Type B pancreatic cell (in vitro differentiated cells): Measurements from ENCODE around the gene GNAZ. TPM values are rescaled to one million over a fixed set of nuclear protein-coding genes. Genes with fewer than 3 reads are reported as not detected.

ENCODE experiments used
- DNase-seq: peaks from one replicate; pipeline ENCODE4 v3.0.0; 2021; ENCODE audit warnings: mixed read lengths; ENCODE audit not compliant: unreplicated experiment; ENCODE audit errors: extremely low spot score
- H3K27ac Mint-ChIP-seq: 2 replicates; pipeline ENCODE4 v1.8.0; 2021; ENCODE audit warnings: mild to moderate bottlenecking, mixed read lengths
- H3K27me3 Mint-ChIP-seq: 2 replicates; pipeline ENCODE4 v1.8.0; 2021; ENCODE audit warnings: mixed read lengths
- H3K36me3 Mint-ChIP-seq: 2 replicates; pipeline ENCODE4 v1.8.0; 2021; ENCODE audit warnings: mixed read lengths
- H3K4me1 Mint-ChIP-seq: one replicate; pipeline ENCODE4 v1.8.0; 2021; ENCODE audit warnings: mixed read lengths; ENCODE audit not compliant: unreplicated experiment
- H3K4me3 Mint-ChIP-seq: 2 replicates; pipeline ENCODE4 v1.8.0; 2021; ENCODE audit warnings: mild to moderate bottlenecking, mixed read lengths
- H3K9me3 Mint-ChIP-seq: 2 replicates; pipeline ENCODE4 v1.8.0; 2021; ENCODE audit warnings: mixed read lengths
- CTCF ChIP-seq: fragments of 200-600 bp; sonication (generic); conservative IDR thresholded peaks from 2 replicates; pipeline ENCODE4 v1.5.0; 2021; ENCODE audit warnings: antibody characterized with exemption, mild to moderate bottlenecking
- total RNA-seq: library from RNA; stranded (reverse); gene quantifications from 2 replicates; pipeline ENCODE4 v1.2.1, GENCODE V29; 2021; ENCODE audit warnings: low replicate concordance

The GNAZ gene
- total RNA-seq, 1 donor from 2014 or later, result 14.4 TPM

- Mint-ChIP-seq H3K4me3 (no peak overlapping the region), H3K36me3 (no peaks in the 10 kb centered on the region), H3K27ac (no peak overlapping the region), H3K9me3 (no peaks in the 10 kb centered on the region), H3K27me3 (no peaks in the 10 kb centered on the region), H3K4me1 (peaks cover 2% of the 10 kb centered on the region)
- TF ChIP-seq CTCF, result no peak
- DNase-seq, result no peak
Measured at GRCh38 chr22:23122992-23123803, 52.9 kb downstream of the GNAZ start.

DNA sequence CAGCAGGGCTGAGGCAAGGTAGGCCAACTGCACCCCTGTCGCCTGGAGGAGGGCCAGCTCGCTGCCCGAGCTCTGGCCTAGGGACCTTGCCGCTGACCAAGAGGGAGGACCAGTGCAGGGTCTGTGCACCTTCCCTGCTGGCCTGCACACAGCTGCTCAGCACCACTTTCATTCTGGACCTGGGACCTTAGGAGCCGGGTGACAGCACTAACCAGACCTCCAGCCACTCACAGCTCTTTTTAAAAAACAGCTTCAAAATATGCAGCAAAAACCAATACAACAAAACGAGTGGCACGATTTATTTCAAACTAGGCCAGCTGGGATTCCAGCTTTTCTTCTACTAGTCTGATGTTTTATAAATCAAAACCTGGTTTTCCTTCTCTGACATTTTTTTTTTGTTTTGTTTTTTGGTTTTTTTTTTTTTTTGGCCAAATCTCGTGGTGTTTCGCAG is 53.5 kb downstream of the GNAZ start:
- Mint-ChIP-seq H3K36me3 (no peaks in the 10 kb centered on the region), H3K27ac (no peak overlapping the region), H3K4me3 (no peak overlapping the region), H3K4me1 (peaks cover 6% of the 10 kb centered on the region), H3K9me3 (no peaks in the 10 kb centered on the region), H3K27me3 (no peaks in the 10 kb centered on the region)
- TF ChIP-seq CTCF, result no peak
- no peak for DNase-seq

GRCh38 chr22:23124611-23125511 is 54.5 kb downstream of the GNAZ start:
- H3K27ac Mint-ChIP-seq, result no peak overlapping the region

GRCh38 chr22:23125512-23126103 is 55.3 kb downstream of the GNAZ start:
- Mint-ChIP-seq H3K27ac (no peak overlapping the region), H3K9me3 (no peaks in the 10 kb centered on the region), H3K4me1 (peaks cover 6% of the 10 kb centered on the region), H3K27me3 (no peaks in the 10 kb centered on the region), H3K36me3 (no peaks in the 10 kb centered on the region), H3K4me3 (no peak overlapping the region)
- DNase-seq, result no peak
- no peak for TF ChIP-seq CTCF

More at GRCh38 chr22:23124611-23125511, 54.5 kb downstream of the GNAZ start:
- DNase-seq, result no peak
- Mint-ChIP-seq H3K4me3 (no peak overlapping the region), H3K36me3 (no peaks in the 10 kb centered on the region), H3K9me3 (no peaks in the 10 kb centered on the region), H3K27me3 (no peaks in the 10 kb centered on the region), H3K4me1 (peaks cover 6% of the 10 kb centered on the region)
- no peak for TF ChIP-seq CTCF

- Mint-ChIP-seq H3K4me3 (no peak overlapping the region), H3K27ac (no peak overlapping the region), H3K36me3 (no peaks in the 10 kb centered on the region), H3K4me1 (peaks cover 6% of the 10 kb centered on the region), H3K9me3 (no peaks in the 10 kb centered on the region), H3K27me3 (no peaks in the 10 kb centered on the region)
- no peak for TF ChIP-seq CTCF
- no peak for DNase-seq
Measured at GRCh38 chr22:23126165-23127054, 56.1 kb downstream of the GNAZ start.
